ENCODE results near the gene APOO. TPM values are rescaled to one million over a fixed set of nuclear protein-coding genes. Genes with fewer than 3 reads are reported as not detected.
"Not testable (repeated sequence)": the region's sequence is repeated elsewhere in the genome, so short reads cannot be mapped to it uniquely, and the experiment has no call there.

The APOO gene
- total and polyA plus RNA-seq, 2 experiments from 2014 or later: 32.8 to 72.4 TPM

DNA sequence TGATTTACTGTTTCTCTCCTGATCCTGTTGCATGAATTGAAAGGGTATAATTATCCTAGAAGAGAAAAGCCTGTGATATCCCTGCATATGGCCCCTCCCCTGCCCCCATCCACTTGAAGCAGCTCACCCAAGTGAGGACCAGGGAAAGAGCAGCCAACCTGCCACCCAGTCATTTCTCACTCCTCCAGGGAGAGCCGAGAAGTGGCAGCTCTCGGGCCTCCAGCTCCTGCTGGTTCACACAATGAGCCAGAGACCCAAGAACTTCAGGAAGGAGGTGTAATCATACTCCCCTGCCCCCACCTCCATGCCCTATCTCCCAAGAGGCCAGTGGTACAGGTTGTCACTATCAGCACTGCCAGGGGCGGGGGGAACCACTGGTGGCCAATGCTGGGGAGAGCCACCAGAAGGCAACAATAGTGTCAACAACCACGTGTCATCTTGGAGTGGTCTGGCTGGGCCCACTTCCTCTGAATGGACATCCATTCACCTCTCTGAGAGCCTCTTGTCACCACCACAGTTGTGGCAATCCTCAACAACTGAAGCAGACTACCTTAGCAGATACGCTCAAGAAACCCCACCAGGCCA, 42.9 kb downstream of the APOO start (continued):
- TF ChIP-seq, protein P1, sequence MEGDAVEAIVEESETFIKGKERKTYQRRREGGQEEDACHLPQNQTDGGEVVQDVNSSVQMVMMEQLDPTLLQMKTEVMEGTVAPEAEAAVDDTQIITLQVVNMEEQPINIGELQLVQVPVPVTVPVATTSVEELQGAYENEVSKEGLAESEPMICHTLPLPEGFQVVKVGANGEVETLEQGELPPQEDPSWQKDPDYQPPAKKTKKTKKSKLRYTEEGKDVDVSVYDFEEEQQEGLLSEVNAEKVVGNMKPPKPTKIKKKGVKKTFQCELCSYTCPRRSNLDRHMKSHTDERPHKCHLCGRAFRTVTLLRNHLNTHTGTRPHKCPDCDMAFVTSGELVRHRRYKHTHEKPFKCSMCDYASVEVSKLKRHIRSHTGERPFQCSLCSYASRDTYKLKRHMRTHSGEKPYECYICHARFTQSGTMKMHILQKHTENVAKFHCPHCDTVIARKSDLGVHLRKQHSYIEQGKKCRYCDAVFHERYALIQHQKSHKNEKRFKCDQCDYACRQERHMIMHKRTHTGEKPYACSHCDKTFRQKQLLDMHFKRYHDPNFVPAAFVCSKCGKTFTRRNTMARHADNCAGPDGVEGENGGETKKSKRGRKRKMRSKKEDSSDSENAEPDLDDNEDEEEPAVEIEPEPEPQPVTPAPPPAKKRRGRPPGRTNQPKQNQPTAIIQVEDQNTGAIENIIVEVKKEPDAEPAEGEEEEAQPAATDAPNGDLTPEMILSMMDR (conservative IDR thresholded peaks at IDR 0.05; ENCODE audit: low read depth in 2 of 2): no peak
- no peak for TF ChIP-seq STAT1 (IDR thresholded peaks at IDR 0.05; ENCODE audit: unreplicated experiment)
- TF ChIP-seq ZNF331 (CRISPR knock-in tag; IDR thresholded peaks at IDR 0.05; ENCODE audit: low read depth): no peak
- no peak for TF ChIP-seq CREB1 (CRISPR knock-in tag; IDR thresholded peaks at IDR 0.05; ENCODE audit: low read depth)

DNA sequence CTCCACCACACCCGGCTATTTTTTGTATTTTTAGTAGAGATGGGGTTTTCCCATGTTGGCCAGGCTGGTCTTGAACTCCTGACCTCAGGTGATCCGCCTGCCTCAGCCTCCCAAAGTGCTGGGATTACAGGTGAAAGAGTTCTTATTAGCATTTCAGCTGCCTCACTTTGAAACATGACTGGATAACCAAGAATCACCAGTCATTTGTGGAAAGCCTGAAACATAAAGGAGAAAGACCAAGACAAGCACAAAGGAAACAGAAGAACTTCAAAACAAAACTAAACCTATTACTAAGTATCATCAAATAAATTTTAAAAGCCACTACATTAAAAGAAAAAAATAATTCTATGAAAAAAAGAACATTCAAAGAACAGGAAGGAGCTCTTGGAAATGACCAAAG, 45.8 kb downstream of the APOO start:
- H3K4me3 ChIP-seq; H3K36me3 ChIP-seq (ENCODE audit: insufficient read depth); H3K27ac Mint-ChIP-seq; H2AFZ ChIP-seq; H3K27me3 Mint-ChIP-seq (ENCODE audit: insufficient read depth, low read depth, poor library complexity); H3K9me3 Mint-ChIP-seq; H3K4me2 ChIP-seq; H3K27ac ChIP-seq (ENCODE audit: low read depth); H3F3A ChIP-seq (replicated peaks; ENCODE audit: low read depth); H3K79me2 ChIP-seq (replicated peaks; ENCODE audit: insufficient read depth); DNase-seq (ENCODE audit: low spot score); H3K4me1 ChIP-seq (ENCODE audit: insufficient read depth); H3K9me2 ChIP-seq (ENCODE audit: insufficient read depth); H4K20me1 ChIP-seq (replicated peaks; ENCODE audit: insufficient read depth); ATAC-seq; H3K4me1 Mint-ChIP-seq; H3K27me3 ChIP-seq (ENCODE audit: insufficient read depth); H3K4me3 Mint-ChIP-seq: not testable (repeated sequence)
- peaks cover 17% of the 10 kb centered on the region for H3K36me3 Mint-ChIP-seq (ENCODE audit: low read depth)

DNA sequence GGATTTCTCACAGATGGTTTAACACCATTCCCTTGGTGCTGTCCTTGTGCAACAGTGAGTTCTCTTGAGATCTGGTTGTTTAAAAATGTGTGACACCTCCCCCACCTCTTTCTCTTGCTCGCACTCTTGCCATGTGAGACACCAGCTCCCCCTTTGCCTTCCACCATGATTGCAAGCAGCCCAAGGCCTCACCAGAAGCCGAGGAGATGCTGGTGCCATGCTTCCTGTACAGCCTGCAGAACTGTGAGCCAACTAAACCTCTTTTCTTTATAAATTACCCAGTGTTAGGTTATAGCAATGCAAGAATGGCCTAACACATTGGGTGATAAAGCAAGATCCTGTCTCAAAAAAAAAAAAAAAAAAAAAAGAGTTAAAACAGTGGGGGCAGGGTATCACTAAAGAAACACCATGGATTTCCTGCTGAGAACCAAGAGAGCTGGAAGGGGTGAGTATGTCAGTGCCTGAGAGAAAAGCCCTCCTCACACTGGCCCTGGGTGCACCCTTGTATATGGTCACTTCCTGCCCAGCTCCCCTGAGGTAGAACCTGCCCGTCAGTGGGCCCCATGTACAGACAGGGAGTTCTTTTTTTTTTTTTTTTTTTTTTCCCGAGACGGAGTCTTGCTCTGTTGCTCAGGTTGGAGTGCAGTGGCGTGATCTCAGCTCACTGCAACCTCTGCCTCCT, 46.4 kb downstream of the APOO start:
- no peak overlapping the region for H3K27ac Mint-ChIP-seq
- no peak overlapping the region for H3K4me3 Mint-ChIP-seq
- H2AFZ ChIP-seq: no peak overlapping the region
- H3K9me2 ChIP-seq (ENCODE audit: insufficient read depth): no peaks in the 10 kb centered on the region
- H3K4me2 ChIP-seq: no peak overlapping the region
- H3K27me3 Mint-ChIP-seq (ENCODE audit: insufficient read depth, low read depth, poor library complexity): peaks cover 1% of the 10 kb centered on the region
- H3K27me3 ChIP-seq (ENCODE audit: insufficient read depth): no peaks in the 10 kb centered on the region
- H3K36me3 Mint-ChIP-seq (ENCODE audit: low read depth): peaks cover 17% of the 10 kb centered on the region
- H3K79me2 ChIP-seq (replicated peaks; ENCODE audit: insufficient read depth): no peaks in the 10 kb centered on the region
- H3K4me1 Mint-ChIP-seq: no peaks in the 10 kb centered on the region
- ATAC-seq (no peak), DNase-seq (ENCODE audit: low spot score) (no peak)
- no peaks in the 10 kb centered on the region for H3K36me3 ChIP-seq (ENCODE audit: insufficient read depth)
- no peak overlapping the region for H3K27ac ChIP-seq (ENCODE audit: low read depth)
- no peaks in the 10 kb centered on the region for H3K9me3 Mint-ChIP-seq
- no peaks in the 10 kb centered on the region for H4K20me1 ChIP-seq (replicated peaks; ENCODE audit: insufficient read depth)
- H3K4me1 ChIP-seq (ENCODE audit: insufficient read depth): no peaks in the 10 kb centered on the region
- no peaks in the 10 kb centered on the region for H3F3A ChIP-seq (replicated peaks; ENCODE audit: low read depth)
- H3K4me3 ChIP-seq: no peak overlapping the region
- TF ChIP-seq, protein P2, sequence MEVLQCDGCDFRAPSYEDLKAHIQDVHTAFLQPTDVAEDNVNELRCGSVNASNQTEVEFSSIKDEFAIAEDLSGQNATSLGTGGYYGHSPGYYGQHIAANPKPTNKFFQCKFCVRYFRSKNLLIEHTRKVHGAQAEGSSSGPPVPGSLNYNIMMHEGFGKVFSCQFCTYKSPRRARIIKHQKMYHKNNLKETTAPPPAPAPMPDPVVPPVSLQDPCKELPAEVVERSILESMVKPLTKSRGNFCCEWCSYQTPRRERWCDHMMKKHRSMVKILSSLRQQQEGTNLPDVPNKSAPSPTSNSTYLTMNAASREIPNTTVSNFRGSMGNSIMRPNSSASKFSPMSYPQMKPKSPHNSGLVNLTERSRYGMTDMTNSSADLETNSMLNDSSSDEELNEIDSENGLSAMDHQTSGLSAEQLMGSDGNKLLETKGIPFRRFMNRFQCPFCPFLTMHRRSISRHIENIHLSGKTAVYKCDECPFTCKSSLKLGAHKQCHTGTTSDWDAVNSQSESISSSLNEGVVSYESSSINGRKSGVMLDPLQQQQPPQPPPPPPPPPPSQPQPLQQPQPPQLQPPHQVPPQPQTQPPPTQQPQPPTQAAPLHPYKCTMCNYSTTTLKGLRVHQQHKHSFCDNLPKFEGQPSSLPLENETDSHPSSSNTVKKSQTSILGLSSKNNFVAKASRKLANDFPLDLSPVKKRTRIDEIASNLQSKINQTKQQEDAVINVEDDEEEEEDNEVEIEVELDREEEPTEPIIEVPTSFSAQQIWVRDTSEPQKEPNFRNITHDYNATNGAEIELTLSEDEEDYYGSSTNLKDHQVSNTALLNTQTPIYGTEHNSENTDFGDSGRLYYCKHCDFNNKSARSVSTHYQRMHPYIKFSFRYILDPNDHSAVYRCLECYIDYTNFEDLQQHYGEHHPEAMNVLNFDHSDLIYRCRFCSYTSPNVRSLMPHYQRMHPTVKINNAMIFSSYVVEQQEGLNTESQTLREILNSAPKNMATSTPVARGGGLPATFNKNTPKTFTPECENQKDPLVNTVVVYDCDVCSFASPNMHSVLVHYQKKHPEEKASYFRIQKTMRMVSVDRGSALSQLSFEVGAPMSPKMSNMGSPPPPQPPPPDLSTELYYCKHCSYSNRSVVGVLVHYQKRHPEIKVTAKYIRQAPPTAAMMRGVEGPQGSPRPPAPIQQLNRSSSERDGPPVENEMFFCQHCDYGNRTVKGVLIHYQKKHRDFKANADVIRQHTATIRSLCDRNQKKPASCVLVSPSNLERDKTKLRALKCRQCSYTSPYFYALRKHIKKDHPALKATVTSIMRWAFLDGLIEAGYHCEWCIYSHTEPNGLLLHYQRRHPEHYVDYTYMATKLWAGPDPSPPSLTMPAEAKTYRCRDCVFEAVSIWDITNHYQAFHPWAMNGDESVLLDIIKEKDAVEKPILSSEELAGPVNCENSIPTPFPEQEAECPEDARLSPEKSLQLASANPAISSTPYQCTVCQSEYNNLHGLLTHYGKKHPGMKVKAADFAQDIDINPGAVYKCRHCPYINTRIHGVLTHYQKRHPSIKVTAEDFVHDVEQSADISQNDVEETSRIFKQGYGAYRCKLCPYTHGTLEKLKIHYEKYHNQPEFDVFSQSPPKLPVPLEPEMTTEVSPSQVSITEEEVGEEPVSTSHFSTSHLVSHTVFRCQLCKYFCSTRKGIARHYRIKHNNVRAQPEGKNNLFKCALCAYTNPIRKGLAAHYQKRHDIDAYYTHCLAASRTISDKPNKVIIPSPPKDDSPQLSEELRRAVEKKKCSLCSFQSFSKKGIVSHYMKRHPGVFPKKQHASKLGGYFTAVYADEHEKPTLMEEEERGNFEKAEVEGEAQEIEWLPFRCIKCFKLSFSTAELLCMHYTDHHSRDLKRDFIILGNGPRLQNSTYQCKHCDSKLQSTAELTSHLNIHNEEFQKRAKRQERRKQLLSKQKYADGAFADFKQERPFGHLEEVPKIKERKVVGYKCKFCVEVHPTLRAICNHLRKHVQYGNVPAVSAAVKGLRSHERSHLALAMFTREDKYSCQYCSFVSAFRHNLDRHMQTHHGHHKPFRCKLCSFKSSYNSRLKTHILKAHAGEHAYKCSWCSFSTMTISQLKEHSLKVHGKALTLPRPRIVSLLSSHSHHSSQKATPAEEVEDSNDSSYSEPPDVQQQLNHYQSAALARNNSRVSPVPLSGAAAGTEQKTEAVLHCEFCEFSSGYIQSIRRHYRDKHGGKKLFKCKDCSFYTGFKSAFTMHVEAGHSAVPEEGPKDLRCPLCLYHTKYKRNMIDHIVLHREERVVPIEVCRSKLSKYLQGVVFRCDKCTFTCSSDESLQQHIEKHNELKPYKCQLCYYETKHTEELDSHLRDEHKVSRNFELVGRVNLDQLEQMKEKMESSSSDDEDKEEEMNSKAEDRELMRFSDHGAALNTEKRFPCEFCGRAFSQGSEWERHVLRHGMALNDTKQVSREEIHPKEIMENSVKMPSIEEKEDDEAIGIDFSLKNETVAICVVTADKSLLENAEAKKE (CRISPR knock-in tag; IDR thresholded peaks at IDR 0.05): no peak
- TF ChIP-seq STAT1 (IDR thresholded peaks at IDR 0.05; ENCODE audit: unreplicated experiment): no peak
- no peak for TF ChIP-seq ZNF114 (CRISPR knock-in tag; IDR thresholded peaks at IDR 0.05)
- TF ChIP-seq, protein P3, sequence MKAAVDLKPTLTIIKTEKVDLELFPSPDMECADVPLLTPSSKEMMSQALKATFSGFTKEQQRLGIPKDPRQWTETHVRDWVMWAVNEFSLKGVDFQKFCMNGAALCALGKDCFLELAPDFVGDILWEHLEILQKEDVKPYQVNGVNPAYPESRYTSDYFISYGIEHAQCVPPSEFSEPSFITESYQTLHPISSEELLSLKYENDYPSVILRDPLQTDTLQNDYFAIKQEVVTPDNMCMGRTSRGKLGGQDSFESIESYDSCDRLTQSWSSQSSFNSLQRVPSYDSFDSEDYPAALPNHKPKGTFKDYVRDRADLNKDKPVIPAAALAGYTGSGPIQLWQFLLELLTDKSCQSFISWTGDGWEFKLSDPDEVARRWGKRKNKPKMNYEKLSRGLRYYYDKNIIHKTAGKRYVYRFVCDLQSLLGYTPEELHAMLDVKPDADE (IDR thresholded peaks at IDR 0.05): no peak
